ENCODE measurements around the gene DIAPH2. TPM values are rescaled to one million over a fixed set of nuclear protein-coding genes. Genes with fewer than 3 reads are reported as not detected.

DIAPH2 gene
- total RNA-seq, 6 experiments from 2014 or later = 10.1 to 13.5 (median 11.6) TPM

DNA sequence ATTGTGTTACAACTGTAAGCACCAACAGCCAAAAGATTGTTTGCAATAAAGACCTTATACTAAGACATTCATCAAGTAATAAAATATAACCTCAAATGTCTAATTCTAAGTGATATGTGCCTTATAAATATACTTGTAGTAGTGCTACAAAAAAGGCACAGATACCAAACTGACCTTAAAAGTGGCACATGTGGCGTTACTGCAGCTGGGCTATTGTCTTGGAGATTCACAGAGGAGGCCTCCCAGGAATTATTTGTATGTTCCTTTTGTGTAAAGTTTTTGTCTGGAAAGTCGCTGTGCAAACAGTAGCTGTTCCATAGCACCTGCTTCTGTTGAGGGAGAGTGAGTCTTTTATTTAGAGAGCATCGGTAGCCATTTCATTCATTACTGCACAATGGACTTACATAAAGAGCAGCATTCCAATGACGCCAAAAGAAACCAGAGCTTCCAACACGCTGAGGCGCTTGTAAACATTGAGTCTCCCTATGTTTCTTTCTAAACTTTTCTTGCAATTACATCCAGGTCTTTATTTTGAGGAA lies 342.8 kb downstream of the DIAPH2 start:
- no peak for TF ChIP-seq CTCF (IDR thresholded peaks at IDR 0.05)
- no peaks in the 10 kb centered on the region for H3K36me3 Mint-ChIP-seq (ENCODE audit: low read depth)
- no peaks in the 10 kb centered on the region for H3K27me3 Mint-ChIP-seq (ENCODE audit: insufficient read depth)
- H3K9me3 Mint-ChIP-seq = no peaks in the 10 kb centered on the region
- no peak overlapping the region for H3K4me3 Mint-ChIP-seq
- H3K4me1 Mint-ChIP-seq (ENCODE audit: low read depth) = no peaks in the 10 kb centered on the region
- H3K27ac Mint-ChIP-seq = no peak overlapping the region
- no peak for DNase-seq

GRCh38 chrX:97030463-97030862 lies 345.8 kb downstream of the DIAPH2 start:
- TF ChIP-seq CTCF (IDR thresholded peaks at IDR 0.05) = no peak
- H3K4me1 Mint-ChIP-seq (ENCODE audit: low read depth) = no peaks in the 10 kb centered on the region
- DNase-seq = no peak
- no peak overlapping the region for H3K27ac Mint-ChIP-seq
- no peaks in the 10 kb centered on the region for H3K9me3 Mint-ChIP-seq
- H3K27me3 Mint-ChIP-seq (ENCODE audit: insufficient read depth) = no peaks in the 10 kb centered on the region
- H3K36me3 Mint-ChIP-seq (ENCODE audit: low read depth) = no peaks in the 10 kb centered on the region
- no peak overlapping the region for H3K4me3 Mint-ChIP-seq

DNA sequence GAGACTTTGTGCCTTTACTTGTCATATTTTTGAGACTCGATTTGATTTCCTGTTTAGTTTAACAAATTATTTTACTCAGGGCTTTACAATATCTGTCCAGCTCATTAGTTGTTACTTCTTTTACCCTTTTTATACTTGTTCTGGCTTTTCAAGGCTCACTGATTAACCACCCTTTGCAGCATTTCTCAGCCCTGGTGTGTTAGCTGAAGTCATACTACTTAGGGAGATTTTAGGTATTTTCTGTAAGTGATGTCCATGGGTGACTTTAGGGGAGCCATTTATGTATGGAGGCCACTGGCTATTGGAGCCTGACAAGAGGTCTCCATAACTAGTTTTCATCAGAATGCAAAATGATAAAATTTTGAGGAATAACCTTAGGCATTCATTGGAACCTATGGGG lies 346.3 kb downstream of the DIAPH2 start:
- H3K4me1 Mint-ChIP-seq (ENCODE audit: low read depth) = no peaks in the 10 kb centered on the region
- H3K27ac Mint-ChIP-seq = no peak overlapping the region
- no peaks in the 10 kb centered on the region for H3K36me3 Mint-ChIP-seq (ENCODE audit: low read depth)
- no peak overlapping the region for H3K4me3 Mint-ChIP-seq
- no peaks in the 10 kb centered on the region for H3K9me3 Mint-ChIP-seq
- H3K27me3 Mint-ChIP-seq (ENCODE audit: insufficient read depth) = no peaks in the 10 kb centered on the region
- no peak for TF ChIP-seq CTCF (IDR thresholded peaks at IDR 0.05)
- no peak for DNase-seq

- no peak overlapping the region for H3K27ac Mint-ChIP-seq
- H3K4me3 Mint-ChIP-seq = no peak overlapping the region
- H3K36me3 Mint-ChIP-seq (ENCODE audit: low read depth) = no peaks in the 10 kb centered on the region
Observed at GRCh38 chrX:97039363-97040029, 354.9 kb downstream of the DIAPH2 start.

GRCh38 chrX:97045470-97045869 lies 360.8 kb downstream of the DIAPH2 start:
- Mint-ChIP-seq H3K9me3 (no peaks in the 10 kb centered on the region), H3K4me3 (no peak overlapping the region), H3K4me1 (ENCODE audit: low read depth) (peaks cover 5% of the 10 kb centered on the region), H3K27me3 (ENCODE audit: insufficient read depth) (no peaks in the 10 kb centered on the region), H3K27ac (no peak overlapping the region), H3K36me3 (ENCODE audit: low read depth) (no peaks in the 10 kb centered on the region)
- DNase-seq = no peak
- TF ChIP-seq CTCF (IDR thresholded peaks at IDR 0.05) = no peak

More at GRCh38 chrX:97039363-97040029, 354.9 kb downstream of the DIAPH2 start:
- no peak for DNase-seq
- H3K27me3 Mint-ChIP-seq (ENCODE audit: insufficient read depth) = no peaks in the 10 kb centered on the region
- TF ChIP-seq CTCF (IDR thresholded peaks at IDR 0.05) = no peak
- H3K4me1 Mint-ChIP-seq (ENCODE audit: low read depth) = no peaks in the 10 kb centered on the region
- no peaks in the 10 kb centered on the region for H3K9me3 Mint-ChIP-seq
